ENCODE results near the gene CENATAC.

Gene CENATAC

DNA sequence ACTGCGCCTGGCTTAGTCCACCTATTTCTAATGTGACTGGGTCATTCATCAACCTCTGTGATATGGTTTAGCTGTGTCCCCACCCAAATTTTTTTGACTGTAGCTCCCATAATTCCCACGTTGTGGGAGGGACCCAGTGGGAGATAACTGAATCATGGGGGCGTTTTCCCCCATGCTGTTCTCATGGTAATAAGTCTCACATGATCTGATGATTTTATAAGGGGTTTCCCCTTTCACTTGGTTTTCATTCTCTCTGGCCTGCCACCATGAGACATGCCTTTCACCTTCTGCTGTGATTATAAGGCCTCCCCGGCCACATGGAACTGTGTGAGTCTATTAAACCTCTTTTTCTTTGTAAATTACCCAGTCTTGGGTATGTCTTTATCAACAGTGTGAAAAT, 8.7 kb downstream of the CENATAC start:
- H4K91ac ChIP-seq (ENCODE audit: low read depth, low read length) = no peak overlapping the region
- no peak overlapping the region for H3K23ac ChIP-seq (ENCODE audit: low read length)
- H2BK5ac ChIP-seq (ENCODE audit: low read depth, low read length, poor library complexity) = no peak overlapping the region
- no peaks in the 10 kb centered on the region for H3K4me1 ChIP-seq (ENCODE audit: control insufficient read depth in 1 of 2, insufficient read depth in 2 of 2, low read length in 2 of 2)
- no peak overlapping the region for H2AFZ ChIP-seq (ENCODE audit: insufficient read depth, low read length, poor library complexity)
- H3K4me3 ChIP-seq (ENCODE audit: low read depth, low read length) = no peak overlapping the region
- H3K36me3 ChIP-seq (ENCODE audit: control insufficient read depth in 1 of 2, insufficient read depth in 2 of 2, low read length in 2 of 2) = peaks cover 53 to 60% of the 10 kb centered on the region in 2 experiments
- H3K18ac ChIP-seq (ENCODE audit: low read length) = no peak overlapping the region
- no peak overlapping the region for H2BK12ac ChIP-seq (ENCODE audit: low read length)
- H4K8ac ChIP-seq (ENCODE audit: low read depth, low read length) = no peak overlapping the region
- H3K79me2 ChIP-seq (ENCODE audit: control insufficient read depth, insufficient read depth, low read length, poor library complexity) = no peaks in the 10 kb centered on the region
- H3K4me2 ChIP-seq (ENCODE audit: low read length) = no peak overlapping the region
- WGBS (ENCODE audit: extremely low coverage, insufficient coverage, insufficient read length) = no CpG with 5 or more reads among the region's 4 CpGs
- H2AK5ac ChIP-seq (ENCODE audit: low read length) = no peak overlapping the region
- no peak overlapping the region for H3K14ac ChIP-seq (ENCODE audit: low read length)
- no peak overlapping the region for H3K27ac ChIP-seq (ENCODE audit: low read depth, low read length)
- no peak overlapping the region for H3K9ac ChIP-seq (ENCODE audit: low read length)
- no peak for DNase-seq
- H3K79me1 ChIP-seq (ENCODE audit: low read length) = no peaks in the 10 kb centered on the region
- no peaks in the 10 kb centered on the region for H3K9me3 ChIP-seq (ENCODE audit: insufficient read depth, low read depth, low read length)
- no peak overlapping the region for H2BK120ac ChIP-seq (ENCODE audit: insufficient read depth, low read length, poor library complexity)
- H3K27me3 ChIP-seq (ENCODE audit: insufficient read depth, low read length) = no peaks in the 10 kb centered on the region
- H4K12ac ChIP-seq (ENCODE audit: low read depth, low read length) = no peak overlapping the region
- H3K4ac ChIP-seq (ENCODE audit: low read depth, low read length) = no peak overlapping the region

- Histone ChIP-seq H3K79me2 (ENCODE audit: control insufficient read depth, insufficient read depth, low read length, poor library complexity) (no peaks in the 10 kb centered on the region), H3K4me2 (ENCODE audit: low read length) (no peak overlapping the region), H3K9ac (ENCODE audit: low read length) (no peak overlapping the region), H3K79me1 (ENCODE audit: low read length) (no peaks in the 10 kb centered on the region), H4K8ac (ENCODE audit: low read depth, low read length) (no peak overlapping the region), H3K14ac (ENCODE audit: low read length) (no peak overlapping the region), H2BK120ac (ENCODE audit: insufficient read depth, low read length, poor library complexity) (no peak overlapping the region), H3K23ac (ENCODE audit: low read length) (no peak overlapping the region), H3K27me3 (ENCODE audit: insufficient read depth, low read length) (no peaks in the 10 kb centered on the region), H3K4me3 (ENCODE audit: low read depth, low read length) (no peak overlapping the region), H2AFZ (ENCODE audit: insufficient read depth, low read length, poor library complexity) (no peak overlapping the region), H3K27ac (ENCODE audit: low read depth, low read length) (no peak overlapping the region), H3K4me1 (ENCODE audit: control insufficient read depth in 1 of 2, insufficient read depth in 2 of 2, low read length in 2 of 2) (no peaks in the 10 kb centered on the region), H2AK5ac (ENCODE audit: low read length) (no peak overlapping the region), H3K4ac (ENCODE audit: low read depth, low read length) (no peak overlapping the region), H3K9me3 (ENCODE audit: insufficient read depth, low read depth, low read length) (peaks cover 1% of the 10 kb centered on the region), H2BK12ac (ENCODE audit: low read length) (no peak overlapping the region), H3K18ac (ENCODE audit: low read length) (no peak overlapping the region), H4K91ac (ENCODE audit: low read depth, low read length) (no peak overlapping the region), H2BK5ac (ENCODE audit: low read depth, low read length, poor library complexity) (no peak overlapping the region), H3K36me3 (ENCODE audit: control insufficient read depth in 1 of 2, insufficient read depth in 2 of 2, low read length in 2 of 2) (peaks cover 44 to 68% of the 10 kb centered on the region in 2 experiments), H4K12ac (ENCODE audit: low read depth, low read length) (no peak overlapping the region)
- no CpG with 5 or more reads among the region's 6 CpGs for WGBS (ENCODE audit: extremely low coverage, insufficient coverage, insufficient read length)
- DNase-seq = no peak
Measured at GRCh38 chr11:119011476-119012053, 13.6 kb downstream of the CENATAC start.

- Histone ChIP-seq H3K18ac (ENCODE audit: low read length) (no peak overlapping the region), H3K4me2 (ENCODE audit: low read length) (no peak overlapping the region), H4K8ac (ENCODE audit: low read depth, low read length) (no peak overlapping the region), H2AK5ac (ENCODE audit: low read length) (no peak overlapping the region), H4K12ac (ENCODE audit: low read depth, low read length) (no peak overlapping the region), H3K4me3 (ENCODE audit: low read depth, low read length) (no peak overlapping the region), H3K27ac (ENCODE audit: low read depth, low read length) (no peak overlapping the region), H3K9ac (ENCODE audit: low read length) (no peak overlapping the region), H2BK5ac (ENCODE audit: low read depth, low read length, poor library complexity) (no peak overlapping the region), H2BK120ac (ENCODE audit: insufficient read depth, low read length, poor library complexity) (no peak overlapping the region), H2AFZ (ENCODE audit: insufficient read depth, low read length, poor library complexity) (no peak overlapping the region), H3K9me3 (ENCODE audit: insufficient read depth, low read depth, low read length) (peaks cover 2% of the 10 kb centered on the region), H3K4ac (ENCODE audit: low read depth, low read length) (no peak overlapping the region), H3K23ac (ENCODE audit: low read length) (peak overlapping the region; percentile 15), H3K27me3 (ENCODE audit: insufficient read depth, low read length) (no peaks in the 10 kb centered on the region), H3K79me1 (ENCODE audit: low read length) (no peaks in the 10 kb centered on the region), H3K14ac (ENCODE audit: low read length) (no peak overlapping the region), H3K36me3 (ENCODE audit: control insufficient read depth in 1 of 2, insufficient read depth in 2 of 2, low read length in 2 of 2) (peaks cover 38 to 60% of the 10 kb centered on the region in 2 experiments), H4K91ac (ENCODE audit: low read depth, low read length) (no peak overlapping the region), H3K79me2 (ENCODE audit: control insufficient read depth, insufficient read depth, low read length, poor library complexity) (peaks cover 5% of the 10 kb centered on the region), H2BK12ac (ENCODE audit: low read length) (no peak overlapping the region), H3K4me1 (ENCODE audit: control insufficient read depth in 1 of 2, insufficient read depth in 2 of 2, low read length in 2 of 2) (no peaks in the 10 kb centered on the region)
- WGBS (ENCODE audit: extremely low coverage, insufficient coverage, insufficient read length) = no CpG with 5 or more reads among the region's 3 CpGs
- DNase-seq = no peak
Measured at GRCh38 chr11:119012629-119013170, 14.8 kb downstream of the CENATAC start.

GRCh38 chr11:119014209-119014924, 16.4 kb downstream of the CENATAC start:
- Histone ChIP-seq H2BK120ac (ENCODE audit: insufficient read depth, low read length, poor library complexity) (no peak overlapping the region), H2BK5ac (ENCODE audit: low read depth, low read length, poor library complexity) (no peak overlapping the region), H4K91ac (ENCODE audit: low read depth, low read length) (no peak overlapping the region), H3K14ac (ENCODE audit: low read length) (no peak overlapping the region), H3K79me2 (ENCODE audit: control insufficient read depth, insufficient read depth, low read length, poor library complexity) (peaks cover 11% of the 10 kb centered on the region), H2AK5ac (ENCODE audit: low read length) (no peak overlapping the region), H3K79me1 (ENCODE audit: low read length) (peaks cover 8% of the 10 kb centered on the region), H3K18ac (ENCODE audit: low read length) (no peak overlapping the region), H2BK12ac (ENCODE audit: low read length) (no peak overlapping the region), H4K12ac (ENCODE audit: low read depth, low read length) (no peak overlapping the region), H3K4me2 (ENCODE audit: low read length) (no peak overlapping the region), H3K4me3 (ENCODE audit: low read depth, low read length) (no peak overlapping the region), H3K4me1 (ENCODE audit: control insufficient read depth in 1 of 2, insufficient read depth in 2 of 2, low read length in 2 of 2) (peaks cover 0 to 2% of the 10 kb centered on the region in 2 experiments), H3K4ac (ENCODE audit: low read depth, low read length) (no peak overlapping the region), H4K8ac (ENCODE audit: low read depth, low read length) (no peak overlapping the region), H2AFZ (ENCODE audit: insufficient read depth, low read length, poor library complexity) (no peak overlapping the region), H3K27ac (ENCODE audit: low read depth, low read length) (no peak overlapping the region), H3K9me3 (ENCODE audit: insufficient read depth, low read depth, low read length) (peaks cover 2% of the 10 kb centered on the region), H3K23ac (ENCODE audit: low read length) (no peak overlapping the region), H3K9ac (ENCODE audit: low read length) (no peak overlapping the region), H3K36me3 (ENCODE audit: control insufficient read depth in 1 of 2, insufficient read depth in 2 of 2, low read length in 2 of 2) (peaks cover 32 to 56% of the 10 kb centered on the region in 2 experiments), H3K27me3 (ENCODE audit: insufficient read depth, low read length) (no peaks in the 10 kb centered on the region)
- peak in 1 of 2 donors; percentile 6 for DNase-seq
- no CpG with 5 or more reads among the region's 17 CpGs for WGBS (ENCODE audit: extremely low coverage, insufficient coverage, insufficient read length)

Data from trophoblast cell (in vitro differentiated cells and primary cell).